Skeletal muscle tissue (tissue), 4 donors: Measurements from ENCODE around the gene TREH. TPM values are rescaled to one million over a fixed set of nuclear protein-coding genes. Genes with fewer than 3 reads are reported as not detected.
"Not testable (repeated sequence)": the region's sequence is repeated elsewhere in the genome, so short reads cannot be mapped to it uniquely, and the experiment has no call there.

Experiments
- H3K27ac ChIP-seq: one replicate; pipeline ENCODE4 v1.7.0; 2013; ENCODE audit warnings: mild to moderate bottlenecking, low read depth, low read length, inconsistent platforms
- H3K27me3 ChIP-seq, 3 donors: one replicate each; pipeline ENCODE4 v1.7.0; 2013; ENCODE audit warnings: low read length in 3 of 3; ENCODE audit not compliant: control insufficient read depth in 3 of 3, insufficient read depth in 3 of 3
- H3K36me3 ChIP-seq, 3 donors: one replicate each; pipeline ENCODE4 v1.7.0; 2013; ENCODE audit warnings: low read length in 3 of 3; ENCODE audit not compliant: control insufficient read depth in 3 of 3, insufficient read depth in 3 of 3
- H3K4me1 ChIP-seq, 3 donors: one replicate each; pipeline ENCODE4 v1.7.0; 2013; ENCODE audit warnings: low read length in 3 of 3, mild to moderate bottlenecking in 3 of 3; ENCODE audit not compliant: control insufficient read depth in 3 of 3, insufficient read depth in 3 of 3
- H3K4me3 ChIP-seq, 3 donors: one replicate each; pipeline ENCODE4 v1.7.0; 2013; ENCODE audit warnings: low read length in 3 of 3
- H3K9ac ChIP-seq, 3 donors: one replicate each; pipeline ENCODE4 v1.7.0; 2013; ENCODE audit warnings: low read length in 3 of 3, mild to moderate bottlenecking in 3 of 3, moderate library complexity in 2 of 3, low read depth in 1 of 3
- H3K9me3 ChIP-seq, 3 donors: one replicate each; pipeline ENCODE4 v1.7.0; 2013; ENCODE audit warnings: low read length in 3 of 3; ENCODE audit not compliant: control insufficient read depth in 3 of 3
- total RNA-seq: library from RNA; depleted of rRNA; stranded (reverse); fragments of >200 nt; gene quantifications from one replicate; pipeline ENCODE4 v1.2.3, GENCODE V29; 2014
- donor health status: Osteomylitis.

TREH gene
- total RNA-seq, 1 donor from 2014 or later, result 0.52 TPM

GRCh38 chr11:118715837-118716260, 36.4 kb upstream of the TREH start:
- Histone ChIP-seq H3K4me1 (no peaks in the 10 kb centered on the region), H3K9ac (no peak overlapping the region), H3K27ac (no peak overlapping the region), H3K9me3 (no peaks in the 10 kb centered on the region), H3K36me3 (no peaks in the 10 kb centered on the region), H3K4me3 (no peak overlapping the region), H3K27me3 (peaks cover 0 to 4% (median 0%) of the 10 kb centered on the region in 3 donors)

DNA sequence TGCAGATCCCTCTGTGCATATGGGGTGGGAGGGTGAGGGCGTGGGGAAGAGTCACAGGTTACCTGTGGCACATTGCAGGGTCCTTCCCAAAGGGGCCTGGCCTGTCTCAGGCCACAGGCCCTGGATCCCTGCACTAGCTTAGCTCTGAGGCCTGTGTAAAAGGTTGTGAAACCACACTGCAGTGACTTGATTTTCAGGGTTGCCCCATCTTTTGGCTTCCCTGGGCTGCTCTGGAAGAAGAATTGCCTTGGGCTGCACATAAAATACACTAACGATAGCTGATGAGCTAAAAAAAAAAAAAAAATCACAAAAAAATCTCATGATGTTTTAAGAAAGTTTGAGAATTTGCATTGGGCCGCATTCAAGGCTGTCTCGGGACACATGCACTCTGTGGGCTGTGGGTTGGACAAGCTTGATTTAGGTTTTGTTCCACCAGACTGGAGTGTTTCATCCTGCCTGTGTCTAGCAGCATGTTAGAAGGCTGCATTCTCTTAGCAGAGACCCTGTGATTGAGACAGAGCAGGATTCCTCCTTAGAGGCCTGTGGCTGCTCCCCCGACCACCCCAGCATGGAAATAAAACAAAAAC, 35.9 kb upstream of the TREH start:
- no peak overlapping the region for H3K9ac ChIP-seq
- no peak overlapping the region for H3K4me3 ChIP-seq
- H3K27ac ChIP-seq, result no peak overlapping the region
- H3K9me3 ChIP-seq, result no peaks in the 10 kb centered on the region
- H3K27me3 ChIP-seq, result peaks cover 0 to 4% (median 0%) of the 10 kb centered on the region in 3 donors
- no peaks in the 10 kb centered on the region for H3K4me1 ChIP-seq
- H3K36me3 ChIP-seq, result no peaks in the 10 kb centered on the region

DNA sequence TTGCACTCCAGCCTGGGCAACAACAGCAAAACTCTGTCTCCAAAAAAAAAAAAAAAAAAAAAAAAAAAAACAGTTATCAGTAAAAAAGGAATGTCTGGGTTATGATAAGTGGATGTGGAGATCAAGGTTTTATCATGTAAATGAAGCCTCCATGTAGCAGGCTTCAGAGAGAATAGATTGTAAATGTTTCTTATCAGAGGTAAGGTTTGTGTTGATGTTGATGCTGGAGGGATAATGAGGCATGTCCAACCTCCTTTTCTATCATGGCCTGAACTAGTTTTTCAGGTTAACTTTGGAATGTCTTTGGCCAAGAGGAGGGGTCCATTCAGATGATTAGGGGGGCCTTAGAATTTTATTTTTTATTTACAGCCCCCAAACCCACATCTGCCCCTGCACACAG, 35.4 kb upstream of the TREH start:
- Histone ChIP-seq H3K27me3 (peaks cover 0 to 4% (median 0%) of the 10 kb centered on the region in 3 donors), H3K4me1 (no peaks in the 10 kb centered on the region), H3K4me3 (no peak overlapping the region), H3K36me3 (no peaks in the 10 kb centered on the region), H3K27ac (no peak overlapping the region), H3K9me3 (no peaks in the 10 kb centered on the region), H3K9ac (no peak overlapping the region)

DNA sequence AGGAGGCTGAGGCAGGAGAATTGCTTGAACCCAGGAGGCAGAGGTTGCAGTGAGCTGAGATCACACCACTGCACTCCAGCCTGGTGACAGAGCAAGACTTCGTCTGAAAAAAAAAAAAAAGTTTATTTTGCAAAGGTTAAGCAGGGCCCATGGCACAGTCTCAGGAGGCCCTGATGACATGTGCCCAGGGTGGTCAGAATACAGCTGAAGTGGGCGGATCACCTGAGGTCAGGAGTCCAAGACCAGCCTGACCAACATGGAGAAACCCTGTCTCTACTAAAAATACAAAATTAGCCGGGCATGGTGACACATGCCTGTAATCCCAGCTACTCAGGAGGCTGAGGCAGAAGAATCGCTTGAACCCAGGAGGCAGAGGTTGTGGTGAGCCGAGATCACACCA, 35.0 kb upstream of the TREH start:
- H3K4me3 ChIP-seq, H3K27ac ChIP-seq, H3K36me3 ChIP-seq, H3K9ac ChIP-seq, H3K4me1 ChIP-seq, H3K27me3 ChIP-seq, H3K9me3 ChIP-seq: not testable (repeated sequence)

- Histone ChIP-seq H3K4me3 (no peak overlapping the region), H3K9me3 (no peaks in the 10 kb centered on the region), H3K4me1 (no peaks in the 10 kb centered on the region), H3K36me3 (no peaks in the 10 kb centered on the region), H3K27me3 (peaks cover 0 to 4% (median 0%) of the 10 kb centered on the region in 3 donors), H3K9ac (no peak overlapping the region), H3K27ac (no peak overlapping the region)
Observed at GRCh38 chr11:118708296-118708695, 28.8 kb upstream of the TREH start.

DNA sequence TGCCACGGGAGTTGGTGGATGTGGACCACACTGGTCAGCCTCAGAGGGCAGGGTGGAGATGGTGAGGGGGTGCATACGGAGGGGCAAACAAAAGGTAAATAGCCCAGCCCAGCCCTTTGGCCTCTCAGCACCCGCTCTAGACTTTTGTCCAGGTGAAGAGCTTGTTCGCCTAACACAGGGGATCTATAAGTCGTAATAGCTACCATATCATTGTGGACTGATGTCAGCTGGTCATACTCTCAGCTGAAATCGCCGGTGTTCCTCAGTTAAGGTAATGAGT, 27.0 kb upstream of the TREH start:
- Histone ChIP-seq H3K4me1 (no peaks in the 10 kb centered on the region), H3K27me3 (no peaks in the 10 kb centered on the region), H3K27ac (no peak overlapping the region), H3K4me3 (no peak overlapping the region), H3K36me3 (no peaks in the 10 kb centered on the region), H3K9ac (no peak overlapping the region), H3K9me3 (no peaks in the 10 kb centered on the region)

GRCh38 chr11:118705791-118706545, 26.5 kb upstream of the TREH start:
- Histone ChIP-seq H3K4me3 (no peak overlapping the region), H3K4me1 (no peaks in the 10 kb centered on the region), H3K27ac (no peak overlapping the region), H3K27me3 (no peaks in the 10 kb centered on the region), H3K36me3 (no peaks in the 10 kb centered on the region), H3K9me3 (no peaks in the 10 kb centered on the region), H3K9ac (no peak overlapping the region)

- H3K4me1 ChIP-seq, result no peaks in the 10 kb centered on the region
- H3K9ac ChIP-seq, result no peak overlapping the region
- H3K4me3 ChIP-seq, result no peak overlapping the region
- no peaks in the 10 kb centered on the region for H3K36me3 ChIP-seq
- no peak overlapping the region for H3K27ac ChIP-seq
- no peaks in the 10 kb centered on the region for H3K27me3 ChIP-seq
- peaks cover 0 to 2% (median 0%) of the 10 kb centered on the region in 3 donors for H3K9me3 ChIP-seq
Observed at GRCh38 chr11:118705111-118705741, 25.8 kb upstream of the TREH start.

DNA sequence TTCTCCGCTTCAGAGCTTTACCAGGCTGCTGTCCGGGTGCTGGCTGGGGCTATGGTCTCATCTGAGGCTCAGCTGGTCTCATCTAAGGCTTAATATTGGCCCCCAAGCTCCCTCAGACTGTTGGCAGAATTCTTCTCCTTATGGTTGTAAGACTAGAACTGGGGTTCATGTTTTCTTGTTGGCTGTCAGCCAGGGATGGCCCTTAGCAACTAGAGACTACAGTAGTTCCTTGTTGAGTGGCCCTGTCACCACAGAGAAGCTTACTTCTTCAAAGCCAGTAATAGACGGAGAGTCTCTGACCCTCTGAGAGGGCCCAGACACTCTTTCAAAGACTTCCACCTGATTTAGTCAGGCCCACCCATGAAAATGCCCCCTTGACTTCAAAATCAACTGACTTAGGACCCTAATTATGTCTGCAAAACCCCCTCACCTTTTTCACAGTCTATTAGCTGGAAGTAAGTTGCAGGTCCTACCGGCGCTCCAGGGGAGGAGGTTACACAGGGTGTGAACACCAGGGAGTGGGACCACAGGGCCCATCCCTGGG, 24.2 kb upstream of the TREH start:
- no peaks in the 10 kb centered on the region for H3K4me1 ChIP-seq
- no peaks in the 10 kb centered on the region for H3K36me3 ChIP-seq
- H3K27ac ChIP-seq, result no peak overlapping the region
- no peaks in the 10 kb centered on the region for H3K27me3 ChIP-seq
- H3K4me3 ChIP-seq, result no peak overlapping the region
- H3K9me3 ChIP-seq, result peaks cover 0 to 2% (median 0%) of the 10 kb centered on the region in 3 donors
- no peak overlapping the region for H3K9ac ChIP-seq
